Measurements from ENCODE around the gene CDR2L.
"Not testable (repeated sequence)": the region's sequence is repeated elsewhere in the genome, so short reads cannot be mapped to it uniquely, and the experiment has no call there.

Gene CDR2L

DNA sequence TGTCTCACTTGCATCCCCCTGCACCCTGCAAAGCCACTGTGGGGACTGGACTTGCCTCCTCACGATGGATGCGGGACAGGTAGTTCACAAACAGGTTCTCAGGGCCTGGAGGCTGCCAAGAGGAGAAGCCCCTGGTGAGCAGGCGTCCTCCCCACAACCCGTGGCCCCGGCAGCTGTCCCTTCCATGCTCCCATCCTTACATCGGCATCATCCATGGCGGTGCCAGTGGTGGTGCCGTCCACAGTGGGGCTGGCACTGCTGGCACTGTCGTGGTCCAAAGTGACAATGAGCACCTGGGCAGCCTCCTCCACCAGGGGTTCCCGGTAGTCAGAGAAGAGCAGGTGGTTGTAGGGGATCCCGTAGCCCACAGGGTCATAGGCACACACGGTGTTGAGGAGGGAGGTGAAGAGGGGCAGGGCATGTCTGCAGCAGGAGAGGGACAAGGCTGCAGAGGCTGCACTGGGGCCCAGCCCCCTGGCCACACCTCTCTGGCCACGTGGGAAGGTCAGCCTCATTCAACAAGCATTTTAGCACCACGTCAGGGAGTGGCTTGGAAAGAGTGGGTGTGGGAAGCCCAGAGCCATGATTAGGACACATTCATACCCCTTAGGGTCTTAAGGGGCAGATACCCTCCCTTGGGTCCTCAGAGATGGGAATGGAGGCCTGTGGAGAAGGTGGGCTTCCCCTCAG, 27.5 kb upstream of the CDR2L start:
- no peak for DNase-seq (ENCODE audit: low read depth, low spot score)

DNA sequence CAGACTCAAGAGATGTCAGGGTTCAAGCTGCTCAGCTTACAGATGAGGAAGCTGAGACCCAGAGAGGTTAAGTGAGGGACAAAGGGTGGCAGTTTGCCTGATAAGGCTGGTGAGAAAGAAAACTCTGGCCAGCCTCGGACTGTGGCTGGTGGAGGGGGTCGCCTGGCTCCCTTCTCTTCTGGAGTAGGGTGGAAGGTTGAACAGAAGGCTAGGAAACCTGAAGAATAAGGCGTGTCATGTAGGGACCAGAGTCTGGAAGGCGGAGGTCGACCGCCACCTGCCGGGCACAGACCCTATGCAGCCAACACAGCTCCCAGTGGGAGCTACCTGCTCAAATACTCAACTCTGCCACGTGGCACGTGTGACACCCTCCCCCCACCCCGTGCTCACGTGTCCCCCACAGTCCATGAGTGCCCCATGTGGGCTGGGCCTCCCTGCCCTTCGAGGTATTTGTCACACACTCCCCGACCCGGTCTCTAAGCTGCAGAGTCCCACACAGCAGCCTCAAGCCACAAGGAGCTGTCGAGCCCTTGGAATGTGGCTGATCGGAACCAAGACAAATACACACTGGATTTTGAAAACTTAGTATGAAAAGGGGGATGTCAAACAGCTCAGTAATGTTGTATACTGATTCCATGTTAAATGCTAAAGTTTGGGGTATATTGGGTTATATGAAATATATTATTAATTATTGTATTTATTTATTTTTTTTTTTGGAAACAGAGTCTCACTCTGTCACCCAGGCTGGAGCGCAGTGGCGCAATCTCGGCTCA, 26.7 kb upstream of the CDR2L start:
- no peak for DNase-seq (ENCODE audit: low read depth, low spot score)

DNA sequence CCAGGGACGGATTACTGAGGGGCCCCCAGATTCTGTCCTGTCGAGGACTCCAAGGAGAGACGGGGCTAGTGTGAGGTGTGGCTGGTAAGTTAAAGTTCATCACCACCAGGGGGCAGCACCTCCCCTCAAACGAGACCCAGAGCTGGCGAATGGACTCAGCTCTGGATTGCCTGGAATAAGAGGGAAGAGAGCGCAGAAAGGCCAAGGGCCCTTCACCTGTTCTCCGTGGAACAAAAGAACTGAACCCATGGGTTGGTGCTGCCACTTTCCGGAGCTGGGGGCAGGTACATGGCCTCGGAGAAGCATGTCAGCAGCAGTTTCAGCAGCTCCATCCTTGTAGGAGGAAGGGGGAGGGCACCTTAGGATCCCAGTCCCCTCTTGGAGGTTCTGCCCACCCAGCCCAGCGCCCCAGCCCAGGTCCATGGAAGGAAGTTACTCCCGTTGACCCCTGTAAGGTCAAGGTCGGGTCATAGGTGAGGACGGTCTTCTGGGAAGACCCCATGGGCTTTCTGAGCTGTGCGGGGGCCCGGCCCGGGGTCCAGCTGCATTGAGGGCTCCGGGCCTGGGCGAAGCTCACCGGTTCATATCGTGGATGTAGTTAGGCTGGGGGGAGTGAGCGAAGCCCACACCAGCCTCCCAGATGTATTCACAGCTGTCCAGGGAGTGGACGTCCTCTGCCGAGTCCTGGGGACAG, 25.6 kb upstream of the CDR2L start:
- peak; percentile 41 for DNase-seq (ENCODE audit: low read depth, low spot score)

DNA sequence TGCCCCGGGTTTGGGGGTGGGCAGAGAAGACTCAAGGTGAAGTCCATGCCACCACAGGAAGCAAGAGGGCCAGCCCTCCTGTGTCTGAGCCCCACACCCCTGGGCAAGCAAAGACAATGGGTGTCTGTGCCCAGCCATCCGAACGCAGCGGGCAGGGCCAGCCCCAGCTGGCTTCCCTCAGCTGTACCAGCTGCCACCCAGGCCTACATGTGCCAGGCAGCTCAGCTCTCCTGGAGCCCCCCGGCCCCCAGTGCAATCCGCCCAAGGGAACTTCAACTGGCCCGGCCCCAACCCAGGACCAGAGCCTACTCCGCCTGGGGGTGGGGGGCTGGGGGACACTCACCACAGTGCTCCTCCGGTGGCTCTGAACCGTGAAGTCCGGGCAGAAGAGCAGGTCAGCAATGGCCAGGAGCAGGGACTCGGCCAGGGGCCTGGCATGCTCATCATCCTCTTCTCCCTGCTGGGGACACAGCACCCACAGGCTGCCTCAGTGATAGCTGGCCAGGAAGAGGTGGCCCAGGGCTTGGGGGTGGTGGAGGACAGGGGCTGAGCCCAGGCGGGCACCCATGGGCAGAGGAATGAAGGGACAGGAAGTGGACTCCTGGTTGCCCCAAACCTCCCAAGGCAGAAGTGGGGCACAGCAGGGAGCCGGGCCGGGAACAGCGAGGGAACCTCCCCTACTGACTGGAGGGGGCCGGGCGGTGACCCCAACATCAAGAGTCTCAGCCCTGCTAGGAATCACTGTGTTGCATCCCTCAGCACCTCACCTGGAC, 24.6 kb upstream of the CDR2L start:
- no peak for DNase-seq (ENCODE audit: low read depth, low spot score)

DNA sequence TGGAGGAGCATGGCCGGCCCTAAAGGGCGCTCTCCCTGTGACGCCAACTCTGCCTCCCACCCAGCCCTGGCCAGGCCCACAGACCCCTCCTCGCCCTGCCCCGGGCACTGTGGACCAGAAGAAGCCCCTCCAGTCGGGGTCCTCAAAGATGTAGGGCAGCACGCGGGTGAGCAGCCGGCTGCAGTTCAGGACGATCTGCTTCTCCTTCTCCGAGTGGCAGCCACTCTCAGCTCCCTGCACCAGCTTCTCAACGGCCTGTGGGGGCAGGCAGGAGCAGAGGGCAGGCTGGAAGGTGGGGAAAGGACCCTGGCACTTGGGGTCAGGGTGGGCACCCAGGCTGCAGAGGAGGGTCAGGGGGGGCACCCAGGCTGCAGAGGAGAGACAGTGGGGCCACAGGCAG, 23.8 kb upstream of the CDR2L start:
- no peak for DNase-seq (ENCODE audit: low read depth, low spot score)

DNA sequence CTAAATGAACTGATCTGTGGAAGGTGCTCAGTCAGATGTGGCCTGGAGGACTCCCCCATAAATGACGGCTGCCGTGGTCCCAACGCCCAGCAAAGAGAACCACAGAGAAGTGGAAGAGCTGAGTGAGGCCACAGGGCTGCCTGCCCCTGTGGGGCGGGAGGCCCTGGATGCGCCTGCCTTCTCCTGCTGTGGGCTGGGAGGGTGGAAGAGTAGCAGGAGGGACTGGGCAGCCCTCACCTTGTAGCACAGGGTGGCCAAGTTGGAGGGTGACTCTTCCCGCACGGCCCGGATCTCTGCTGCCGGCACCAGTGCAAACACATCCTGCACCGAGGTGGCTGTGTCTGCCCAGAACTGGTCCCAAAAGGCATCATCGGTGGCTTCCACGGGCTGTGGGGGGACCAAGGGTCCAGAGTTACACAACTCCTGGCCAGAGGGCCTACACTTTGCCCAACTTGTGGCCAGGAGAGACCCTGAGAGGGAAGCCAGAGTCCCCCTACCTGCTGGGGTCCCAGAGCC, 23.1 kb upstream of the CDR2L start:
- DNase-seq (ENCODE audit: low read depth, low spot score) = no peak

DNA sequence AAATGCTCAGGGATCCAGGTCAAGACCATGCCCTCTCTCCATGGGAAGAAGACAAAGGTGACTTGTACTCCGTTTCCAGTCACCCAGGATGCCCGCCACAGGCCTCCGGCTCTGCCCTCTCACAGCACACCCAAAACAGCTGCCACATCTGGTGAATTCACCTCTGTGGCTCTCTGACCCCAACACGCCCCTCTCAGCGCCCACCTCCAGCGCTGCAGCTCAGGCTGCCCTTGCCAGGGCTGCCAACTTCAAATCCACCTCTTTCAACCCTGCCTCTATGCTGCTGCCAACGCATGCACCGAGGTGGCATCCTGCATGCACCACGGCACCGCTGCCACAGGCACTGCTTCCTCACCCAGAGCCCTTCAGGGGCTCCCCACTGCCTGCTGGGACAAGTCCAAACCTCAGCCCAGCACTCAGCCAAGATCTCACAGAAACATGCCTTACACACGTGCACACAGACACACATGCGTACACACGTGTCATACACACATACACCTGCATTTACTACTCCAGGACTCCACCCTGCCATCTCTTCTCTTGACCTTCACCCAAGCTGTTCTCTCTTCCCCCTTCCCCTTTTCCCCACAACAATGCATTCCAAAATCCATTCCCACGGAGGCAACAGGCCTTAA, 22.3 kb upstream of the CDR2L start:
- no peak for DNase-seq (ENCODE audit: low read depth, low spot score)

DNA sequence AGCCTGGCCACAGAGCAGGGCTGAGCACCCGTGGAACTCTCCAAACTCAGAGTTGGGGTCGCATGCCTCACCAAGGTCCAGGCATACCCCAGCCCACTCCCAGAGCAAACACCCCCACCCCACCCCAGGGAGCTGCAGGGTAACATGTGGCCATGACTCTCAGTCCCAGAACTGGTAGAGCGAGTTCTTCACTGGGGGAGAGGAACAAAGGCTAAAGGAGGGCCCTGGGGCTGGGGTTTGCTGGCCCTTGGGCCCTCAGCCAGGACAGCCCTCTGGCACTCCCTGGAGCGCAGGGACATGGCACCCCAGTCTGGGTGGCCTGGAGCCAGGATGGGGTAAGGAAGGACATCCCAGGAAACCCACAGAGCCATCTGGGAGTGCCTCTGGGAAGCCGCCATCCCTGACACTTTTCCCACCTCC, 19.1 kb upstream of the CDR2L start:
- no peak for DNase-seq (ENCODE audit: low read depth, low spot score)

DNA sequence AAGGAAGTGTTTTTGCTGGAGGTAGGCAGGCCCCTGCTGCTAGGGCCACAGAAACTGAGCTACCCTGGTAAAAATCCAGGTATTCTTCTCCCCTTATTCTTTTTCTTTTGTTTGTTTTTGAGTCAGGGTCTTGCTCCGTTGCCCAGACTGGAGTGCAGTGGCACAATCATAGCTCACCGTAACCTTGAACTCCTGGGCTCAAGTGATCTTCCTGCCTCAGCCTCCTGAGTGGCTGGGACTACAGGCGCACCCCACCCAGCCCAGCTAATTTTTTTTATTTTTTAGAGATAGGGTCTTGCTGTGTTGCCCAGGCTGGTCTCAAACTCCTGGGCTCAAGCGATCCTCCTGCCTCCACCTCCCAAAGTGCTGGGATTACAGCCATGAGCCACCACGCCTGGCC, 17.9 kb upstream of the CDR2L start:
- DNase-seq (ENCODE audit: low read depth, low spot score) = not testable (repeated sequence)

DNA sequence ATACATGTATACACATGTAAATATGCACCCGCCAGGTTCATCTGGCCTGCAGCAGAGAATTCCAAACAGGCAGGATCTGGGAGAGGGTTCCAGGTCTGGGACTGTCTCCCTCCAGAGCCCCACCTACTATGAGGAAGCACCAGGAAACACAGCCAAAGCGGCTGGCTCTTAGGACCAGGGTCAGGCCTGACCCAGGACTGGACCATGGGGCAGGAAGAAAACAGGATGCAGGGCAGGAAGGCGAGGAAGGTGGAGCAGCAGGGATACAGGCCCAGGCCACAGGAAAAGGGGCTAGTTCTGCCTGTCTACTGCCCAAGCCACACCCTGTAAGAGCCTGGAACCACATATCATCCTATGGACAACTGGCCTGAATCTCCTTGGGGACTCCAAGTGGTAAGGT, 17.0 kb upstream of the CDR2L start:
- DNase-seq (ENCODE audit: low read depth, low spot score) = no peak

DNA sequence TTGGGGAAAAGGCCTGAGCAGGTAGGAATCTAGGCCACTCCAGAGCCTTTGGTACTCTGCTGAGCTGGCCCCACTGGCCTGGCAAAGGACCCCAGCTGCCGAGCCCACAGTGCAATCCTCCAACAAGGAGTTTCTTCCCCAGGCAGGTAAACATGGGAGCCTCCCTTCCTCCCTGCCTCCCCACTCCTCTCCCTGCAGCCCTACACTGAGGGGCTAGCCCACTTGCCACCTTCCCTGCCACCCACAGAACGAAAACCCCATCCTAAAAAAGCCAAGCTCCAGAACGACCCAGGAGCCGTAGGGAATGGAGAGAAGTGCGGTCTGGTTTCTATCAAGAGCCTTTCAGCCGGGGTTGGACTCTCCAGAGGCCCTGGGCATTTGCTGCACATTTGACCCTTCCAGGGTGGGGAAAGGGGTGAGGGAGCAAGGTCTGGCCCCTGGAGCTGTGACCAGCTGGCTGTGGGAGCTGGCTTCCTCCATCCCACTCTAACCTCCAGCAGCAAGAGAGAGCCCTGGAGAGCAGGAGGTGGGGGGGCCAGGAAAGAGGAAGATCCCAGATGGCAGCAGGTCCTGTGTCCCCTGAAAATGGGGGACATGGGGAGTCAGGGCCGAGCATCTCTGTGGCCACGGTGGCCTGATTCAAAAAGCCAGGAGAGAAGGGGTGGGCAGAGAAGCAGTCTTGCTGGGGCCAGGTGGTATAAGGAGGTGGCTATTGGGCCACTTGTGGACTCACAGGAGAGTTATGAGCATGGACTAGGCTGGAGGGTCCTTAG, 16.2 kb upstream of the CDR2L start:
- no peak for DNase-seq (ENCODE audit: low read depth, low spot score)

DNA sequence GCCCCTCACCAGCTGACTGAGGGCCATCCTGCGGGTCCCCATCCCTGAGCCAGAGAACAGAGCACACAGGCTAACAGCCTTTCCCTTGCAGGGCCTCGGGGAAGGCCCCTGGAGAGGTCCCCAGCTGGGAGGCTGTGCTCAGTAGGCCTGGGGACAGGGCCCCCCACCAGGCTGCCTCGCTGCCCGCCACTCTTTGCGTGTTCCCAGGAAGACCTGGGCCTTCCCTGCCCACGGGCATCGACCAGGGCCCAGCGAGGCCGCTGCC, 15.7 kb upstream of the CDR2L start:
- DNase-seq (ENCODE audit: low read depth, low spot score) = no peak

DNA sequence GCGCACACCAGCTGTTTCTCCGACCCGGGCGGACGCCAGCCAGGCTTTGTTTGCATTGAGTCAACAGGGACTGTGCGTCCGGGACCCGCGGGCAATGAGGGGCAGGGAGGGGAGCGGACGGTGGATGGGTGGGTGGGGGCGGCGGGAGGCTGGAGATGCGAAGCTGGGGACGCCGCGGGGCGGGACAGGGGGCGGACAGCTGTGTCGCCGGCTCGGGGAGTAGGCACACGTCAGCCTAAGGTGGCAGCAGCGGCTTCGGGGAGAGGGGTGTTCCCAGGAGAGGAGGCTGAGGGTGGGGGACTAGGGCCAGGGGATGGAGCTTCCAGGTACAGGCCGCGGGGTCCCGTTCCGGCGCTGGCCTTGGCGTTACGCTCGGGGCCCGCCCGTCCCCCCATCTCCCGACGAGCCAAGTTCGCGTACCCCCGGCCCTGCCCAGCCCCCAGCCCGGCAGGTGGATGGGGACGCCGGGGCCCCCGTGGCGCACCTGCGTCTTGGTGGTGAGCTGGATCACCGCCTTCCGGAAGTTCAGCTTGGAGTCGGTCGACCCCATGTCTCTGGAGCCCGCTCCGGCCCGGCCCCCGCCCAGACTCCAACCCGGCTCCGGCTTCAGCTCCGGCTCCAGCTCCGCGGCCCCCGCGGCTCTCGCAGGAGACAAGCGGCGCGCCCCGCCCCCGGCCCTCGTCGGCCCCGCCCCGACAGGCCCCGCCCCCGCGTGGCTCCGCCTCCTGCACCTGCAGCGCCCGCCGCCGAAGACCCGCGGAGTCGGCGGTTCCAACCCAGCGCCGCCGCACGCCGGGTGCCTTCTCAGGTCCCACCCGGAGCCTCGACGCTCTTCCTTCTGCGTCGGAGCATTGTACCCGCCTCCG, 15.1 kb upstream of the CDR2L start, which contains the start of gene HID1:
HID1 (minus strand) TSS at position 653 of the 866 bp plus-strand sequence; CDS start at position 550, 103 bp downstream.
- DNase-seq (ENCODE audit: low read depth, low spot score) = no peak

DNA sequence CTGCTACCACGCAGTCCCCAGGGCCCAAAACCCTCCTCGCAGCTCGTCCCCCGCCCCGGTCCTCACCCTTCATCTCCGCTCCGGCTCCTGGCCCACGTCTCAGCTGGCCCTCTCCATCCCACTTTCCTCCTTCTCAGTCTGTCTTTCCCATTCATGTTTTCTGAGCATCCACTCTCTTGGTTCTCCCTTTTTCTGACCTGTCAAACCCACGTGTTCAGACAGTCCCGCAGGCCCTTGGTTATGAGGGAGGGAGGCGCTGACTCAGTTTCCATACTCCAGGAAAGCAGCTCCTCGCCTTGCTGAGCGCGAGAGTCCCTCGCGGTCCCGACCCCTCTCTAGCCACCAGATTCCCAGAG, 14.5 kb upstream of the CDR2L start:
- no peak for DNase-seq (ENCODE audit: low read depth, low spot score)

DNA sequence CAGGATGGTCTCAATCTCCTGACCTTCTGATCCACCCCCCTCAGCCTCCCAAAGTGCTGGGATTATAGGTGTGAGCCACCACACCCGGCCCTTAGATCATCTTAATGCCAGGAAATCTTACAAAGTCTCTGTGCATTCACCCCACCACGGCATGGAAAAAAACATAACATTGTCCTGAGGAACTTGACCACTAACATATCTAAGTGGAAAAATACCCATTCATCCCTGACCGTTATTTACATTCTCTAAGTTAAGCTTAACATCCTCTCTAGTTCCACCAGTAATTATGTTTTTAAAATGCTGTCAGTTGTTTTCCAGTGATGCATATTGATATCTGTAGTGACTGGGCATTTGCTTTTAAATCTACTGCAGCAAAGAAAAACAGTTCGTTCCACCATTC, 11.5 kb upstream of the CDR2L start:
- no peak for DNase-seq (ENCODE audit: low read depth, low spot score)

DNA sequence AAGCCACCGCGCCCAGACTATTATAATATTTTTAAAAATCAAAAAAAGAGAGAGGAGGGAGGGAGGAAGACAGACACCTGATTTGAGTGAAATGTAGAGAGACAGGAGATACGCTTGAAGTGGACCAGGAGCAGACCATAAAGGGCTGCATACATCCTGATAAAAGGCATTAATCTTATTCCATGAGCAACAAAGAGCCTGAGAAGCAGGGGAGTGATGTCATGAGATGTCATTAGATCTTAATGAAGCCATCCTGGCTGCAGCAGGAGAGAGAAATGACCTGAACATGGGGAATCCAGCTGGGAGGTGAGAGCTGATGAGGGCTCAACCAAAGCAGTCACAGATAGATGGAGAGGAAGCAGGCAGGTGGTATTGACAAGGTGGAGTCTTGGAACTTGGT, 9.6 kb upstream of the CDR2L start:
- no peak for DNase-seq (ENCODE audit: low read depth, low spot score)

DNA sequence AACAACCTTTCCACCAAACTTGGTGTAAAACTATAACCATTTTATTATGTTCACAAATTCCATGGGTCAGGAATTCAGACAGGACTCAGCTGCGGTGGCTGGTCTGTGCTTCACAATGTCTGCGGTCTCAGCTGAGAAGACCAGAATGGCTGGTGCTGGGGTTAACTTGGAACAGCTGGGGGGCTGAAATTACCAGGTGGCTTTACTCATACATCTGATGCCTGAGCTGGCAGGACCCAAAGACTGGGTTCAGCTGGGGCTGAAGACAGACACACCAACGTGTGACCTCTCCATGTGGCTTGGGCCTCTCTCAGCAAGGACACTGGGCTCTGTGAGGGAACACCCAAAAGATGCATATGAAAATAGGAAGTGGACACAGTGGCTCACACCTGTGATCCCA, 9.2 kb upstream of the CDR2L start:
- DNase-seq (ENCODE audit: low read depth, low spot score) = no peak

DNA sequence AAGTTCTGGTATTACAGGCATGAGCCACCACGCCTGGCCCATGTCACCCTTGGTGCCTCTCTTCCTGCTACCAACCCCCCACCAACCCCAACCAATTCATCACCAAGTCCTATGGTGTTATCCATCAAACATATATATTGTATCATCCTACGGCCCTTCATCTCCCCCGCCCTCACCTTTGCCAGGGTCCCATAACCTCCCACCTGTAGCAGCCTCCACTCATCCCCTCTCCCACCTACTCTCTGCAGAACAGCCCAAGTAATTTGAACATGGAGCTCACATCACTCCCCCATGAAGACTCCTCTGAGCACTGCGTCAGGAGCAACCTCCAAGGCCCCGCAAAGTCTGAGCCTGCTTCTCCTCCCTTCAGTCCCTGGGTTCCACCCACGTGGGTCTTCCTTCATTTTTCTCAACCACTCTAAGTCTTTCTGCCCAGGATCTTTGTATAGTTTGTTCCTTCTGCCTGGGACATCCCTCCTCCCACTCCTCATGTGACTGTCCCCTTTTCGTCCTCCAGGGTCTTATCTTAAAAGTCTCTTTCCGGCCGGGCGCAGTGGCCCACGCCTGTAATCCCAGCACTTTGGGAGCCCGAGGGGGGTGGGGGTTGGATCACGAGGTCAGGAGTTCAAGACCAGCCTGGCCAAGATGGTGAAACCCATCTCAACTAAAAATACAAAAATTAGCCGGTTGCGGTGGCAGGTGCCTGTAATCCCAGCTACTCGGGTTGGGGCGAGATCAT, 7.9 kb upstream of the CDR2L start:
- DNase-seq (ENCODE audit: low read depth, low spot score) = no peak

DNA sequence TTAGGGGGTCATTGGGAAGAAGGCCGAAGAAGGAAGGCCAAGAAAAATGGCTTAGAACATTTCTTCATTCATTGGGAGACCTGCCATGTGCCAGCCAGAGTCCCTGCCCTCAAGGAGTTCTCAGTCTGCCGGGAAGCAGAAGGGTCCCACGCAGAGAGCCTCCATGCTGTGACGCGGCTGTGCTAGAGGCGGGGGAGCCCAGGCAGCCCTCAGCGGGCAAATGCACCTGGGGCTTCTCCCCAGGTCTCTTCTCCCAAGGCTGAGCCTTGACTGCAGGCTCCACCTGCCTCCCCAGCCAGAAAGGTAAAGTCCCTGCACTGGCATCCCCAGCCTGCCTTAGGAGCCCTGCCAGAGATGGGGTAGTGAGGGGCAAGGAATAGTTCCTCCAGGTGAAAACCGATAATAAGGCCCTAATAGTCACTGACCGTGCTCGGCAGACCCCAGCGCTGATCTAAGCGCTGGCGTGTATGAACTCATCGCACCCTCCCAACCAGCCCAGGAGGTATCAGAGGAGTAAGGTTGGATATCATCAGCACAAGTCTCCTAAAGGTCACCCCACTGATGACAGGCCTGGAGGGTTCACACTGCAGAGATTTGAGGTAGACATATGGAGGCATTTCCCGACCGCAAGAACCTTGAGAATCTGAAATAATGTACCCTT, 6.0 kb upstream of the CDR2L start:
- DNase-seq (ENCODE audit: low read depth, low spot score) = no peak

All from brain pericyte (primary cell).